GM12878 (cell line): Measurements from ENCODE around the gene ATN1. TPM values are rescaled to one million over a fixed set of nuclear protein-coding genes. Genes with fewer than 3 reads are reported as not detected.
A peak's percentile ranks its signal among the peaks of the same experiment; 100 is the strongest.

ENCODE experiments used
- BRCA1 ChIP-seq: IDR thresholded peaks from 2 replicates; pipeline ENCODE4 v1.6.1; 2011; ENCODE audit warnings: low read depth, low read length, improper control_type of control experiment
- CEBPB ChIP-seq, 2 experiments: fragments of 150-350 bp in 1 of 2; IDR thresholded peaks; 2 replicates each; pipeline ENCODE4 v1.6.1; 2012 to 2014; ENCODE audit warnings: low read depth in 2 of 2, low read length in 2 of 2, borderline replicate concordance in 1 of 2, inconsistent platforms in 1 of 2
- CHD2 ChIP-seq: IDR thresholded peaks from 2 replicates; pipeline ENCODE4 v1.6.1; 2011; ENCODE audit warnings: low read depth, low read length, improper control_type of control experiment, borderline replicate concordance
- CUX1 ChIP-seq: IDR thresholded peaks from 2 replicates; pipeline ENCODE4 v1.6.1; 2012; ENCODE audit warnings: improper control_type of control experiment, low read depth, low read length; ENCODE audit not compliant: insufficient replicate concordance
- PAX8 ChIP-seq: fragments of 450-650 bp; IDR thresholded peaks from 2 replicates; pipeline ENCODE4 v1.6.1; 2017; ENCODE audit warnings: mild to moderate bottlenecking, moderate library complexity
- POLR2AphosphoS2 ChIP-seq: IDR thresholded peaks from 2 replicates; pipeline ENCODE4 v1.6.1; 2011; ENCODE audit warnings: low read depth, mild to moderate bottlenecking, low read length, improper control_type of control experiment, moderate library complexity
- SUZ12 ChIP-seq: fragments of 200-600 bp; sonication (generic); IDR thresholded peaks from one replicate; pipeline ENCODE4 v1.6.1; 2018; ENCODE audit warnings: antibody characterized with exemption, mild to moderate bottlenecking; ENCODE audit not compliant: unreplicated experiment
- ZBTB4 ChIP-seq: fragments of 450-650 bp; formaldehyde crosslinking; IDR thresholded peaks from 2 replicates; pipeline ENCODE4 v1.4.0; 2022; ENCODE audit warnings: mild to moderate bottlenecking, moderate library complexity
- ZSCAN29 ChIP-seq: fragments of 450-650 bp; IDR thresholded peaks from 2 replicates; pipeline ENCODE4 v1.6.1; 2017; ENCODE audit warnings: mild to moderate bottlenecking, moderate library complexity
- polyA plus RNA-seq, 11 experiments: library from polyadenylated mRNA; depleted of rRNA in 4 of 11; unstranded in 6 of 11; stranded (reverse) in 5 of 11; fragments of >200 nt; fragmentation: Nextera tagmentation in 4 of 11; fragmentation: Illumina TruSeq in 1 of 11; extraction: Ambion mirVana in 4 of 11; extraction: Trizol in 1 of 11; gene quantifications; 1 replicate in 1 of 11; 2 replicates in 10 of 11; pipeline versions ENCODE4 v1.2.1 to v1.2.3, GENCODE V29; 2011 to 2016; ENCODE audit warnings: inconsistent platforms in 2 of 11, missing spikeins in 2 of 11, low read depth in 1 of 11
- total RNA-seq, 4 experiments: library from RNA; depleted of rRNA in 3 of 4; stranded (reverse); fragments of >200 nt in 3 of 4; fragmentation: Illumina TruSeq in 1 of 4; extraction: Trizol in 1 of 4; gene quantifications; 2 replicates each; pipeline versions ENCODE4 v1.2.1 to v1.2.3, GENCODE V29; 2013 to 2021

ATN1 gene
- total and polyA plus RNA-seq, 10 of the 15 experiments (the other 5 are each of a cell fraction or from before 2014, with no cell fraction given) = 0.08 to 44.5 (median 5.0) TPM

- TF ChIP-seq SUZ12 (no peak), ZBTB4 (CRISPR knock-in tag) (no peak), CEBPB (IDR thresholded peaks at IDR 0.05; ENCODE audit: borderline replicate concordance in 1 of 2, low read depth in 2 of 2, low read length in 2 of 2) (no peak), CHD2 (no peak), CUX1 (no peak), BRCA1 (no peak), ZSCAN29 (no peak), POLR2AphosphoS2 (peak; percentile 34; the same call in 1 of the 2 replicates), PAX8 (no peak)
- TF ChIP-seq, all 136 proteins: peak for 19
Measured at GRCh38 chr12:6961695-6962284, 34.0 kb downstream of the ATN1 start (continued).
